Ecto neural progenitor cell (in vitro differentiated cells): ENCODE measurements around the gene ZNF337.
"Not testable (repeated sequence)": the region's sequence is repeated elsewhere in the genome, so short reads cannot be mapped to it uniquely, and the experiment has no call there.

Experiments used
- DNase-seq: peaks from one replicate; pipeline ENCODE4 v3.0.0-alpha.2; 2018; ENCODE audit warnings: low spot score

Gene ZNF337

GRCh38 chr20:25695532-25696370, 902 bp downstream of the ZNF337 start:
- DNase-seq: no peak

GRCh38 chr20:25692499-25692898, 4.2 kb downstream of the ZNF337 start:
- DNase-seq: no peak

- no peak for DNase-seq
Observed at GRCh38 chr20:25690427-25690826, 6.2 kb downstream of the ZNF337 start.

GRCh38 chr20:25686081-25687067, 10.3 kb downstream of the ZNF337 start:
- DNase-seq: no peak

GRCh38 chr20:25685276-25686080, 11.2 kb downstream of the ZNF337 start:
- no peak for DNase-seq

GRCh38 chr20:25683826-25684225, 12.8 kb downstream of the ZNF337 start:
- DNase-seq: not testable (repeated sequence)

- no peak for DNase-seq
Observed at GRCh38 chr20:25683050-25683449, 13.6 kb downstream of the ZNF337 start.

GRCh38 chr20:25676164-25676809, 20.4 kb downstream of the ZNF337 start:
- DNase-seq: no peak

GRCh38 chr20:25675161-25675560, 21.5 kb downstream of the ZNF337 start:
- no peak for DNase-seq

GRCh38 chr20:25672659-25673235, 23.9 kb downstream of the ZNF337 start:
- DNase-seq: no peak

- DNase-seq: no peak
Observed at GRCh38 chr20:25669826-25670422, 26.7 kb downstream of the ZNF337 start.

GRCh38 chr20:25668446-25668845, 28.2 kb downstream of the ZNF337 start:
- DNase-seq: no peak

GRCh38 chr20:25659999-25660398, 36.7 kb downstream of the ZNF337 start:
- no peak for DNase-seq

- no peak for DNase-seq
Observed at GRCh38 chr20:25654487-25654886, 42.2 kb downstream of the ZNF337 start.

- DNase-seq: not testable (repeated sequence)
Observed at GRCh38 chr20:25652866-25653265, 43.8 kb downstream of the ZNF337 start.

GRCh38 chr20:25644814-25645213, 51.8 kb downstream of the ZNF337 start:
- DNase-seq: no peak

- no peak for DNase-seq
Observed at GRCh38 chr20:25643716-25644115, 52.9 kb downstream of the ZNF337 start.

GRCh38 chr20:25637247-25637646, 59.4 kb downstream of the ZNF337 start:
- no peak for DNase-seq

GRCh38 chr20:25632940-25633790, 63.5 kb downstream of the ZNF337 start:
- no peak for DNase-seq

- DNase-seq: not testable (repeated sequence)
Observed at GRCh38 chr20:25630615-25631014, 66.0 kb downstream of the ZNF337 start.
